Activated CD4-positive, CD25-positive, alpha-beta regulatory T cell treated with anti-CD3 and anti-CD28 coated beads, Interleukin-2, amount 50 U/mL, for 16 hours (primary cell): ENCODE measurements around the gene ETV4.
"Not testable (repeated sequence)": the region's sequence is repeated elsewhere in the genome, so short reads cannot be mapped to it uniquely, and the experiment has no call there.

Experiments used
- DNase-seq: peaks from one replicate; pipeline ENCODE4 v3.0.0-alpha.2; 2020; ENCODE audit warnings: low read depth, low spot score

The ETV4 gene

GRCh38 chr17:43517161-43517560 lies 29.0 kb downstream of the ETV4 start:
- no peak for DNase-seq

GRCh38 chr17:43515656-43516055 lies 30.5 kb downstream of the ETV4 start:
- DNase-seq: no peak

GRCh38 chr17:43511199-43511598 lies 34.9 kb downstream of the ETV4 start:
- DNase-seq: not testable (repeated sequence)

GRCh38 chr17:43509440-43509839 lies 36.7 kb downstream of the ETV4 start:
- DNase-seq: not testable (repeated sequence)

DNA sequence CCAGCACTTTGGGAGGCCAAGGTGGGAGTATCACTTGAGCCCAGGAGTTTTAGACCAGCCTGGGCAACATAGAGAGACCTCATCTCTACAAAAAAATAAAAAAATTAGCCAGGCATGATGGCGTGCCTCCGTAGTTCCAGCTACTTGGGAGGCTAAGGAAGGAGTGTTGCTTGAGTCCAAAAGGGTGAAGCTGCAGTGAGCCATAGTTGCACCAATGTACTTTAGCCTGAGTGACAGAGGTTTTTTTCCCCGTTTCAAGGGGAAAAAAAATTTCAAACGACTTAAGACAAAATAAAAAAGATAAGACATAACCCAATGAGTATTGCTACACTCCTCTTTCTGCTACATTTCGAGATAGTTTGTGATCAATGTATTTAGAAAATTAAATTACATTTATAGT lies 55.5 kb downstream of the ETV4 start:
- no peak for DNase-seq

GRCh38 chr17:43483674-43484551 lies 62.2 kb downstream of the ETV4 start, which contains the start of gene DHX8:
DHX8 (plus strand) TSS chr17:43483975; CDS start chr17:43484038, 63 bp downstream.
- DNase-seq: peak; percentile 98

GRCh38 chr17:43482103-43483012 lies 63.8 kb downstream of the ETV4 start:
- DNase-seq: no peak

DNA sequence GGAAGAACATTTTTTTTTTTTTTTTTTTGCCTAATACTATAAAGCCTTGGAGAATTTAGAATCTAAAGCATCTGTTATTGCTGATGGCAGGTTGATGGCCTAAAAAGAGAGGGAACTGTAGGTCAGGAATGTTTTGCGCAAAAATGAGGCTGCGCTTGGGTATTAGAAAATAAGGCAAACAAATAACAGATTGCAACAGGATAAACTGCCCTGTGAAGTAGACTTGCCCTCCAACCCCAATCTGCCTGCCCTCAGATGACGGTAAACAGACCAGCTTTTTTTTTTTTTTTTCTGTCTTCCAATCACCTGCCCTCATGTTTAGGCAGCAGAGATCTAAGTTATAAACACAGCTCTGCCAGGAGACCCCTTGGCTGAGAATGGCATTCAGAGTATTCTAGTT lies 66.2 kb downstream of the ETV4 start:
- no peak for DNase-seq
